AG04450 (cell line): ENCODE data around the gene CCT8. TPM values are rescaled to one million over a fixed set of nuclear protein-coding genes. Genes with fewer than 3 reads are reported as not detected.

Source experiments
- CTCF ChIA-PET: fragments of 300-600, 350-600 bp; formaldehyde crosslinking; extraction: SDS; loops from one replicate; lab custom pipeline; 2022; ENCODE audit warnings: antibody characterized with exemption, inconsistent platforms; lab: Charles Lee
- POLR2A ChIA-PET: fragments of 350-600 bp; formaldehyde crosslinking; extraction: SDS; loops from one replicate; lab custom pipeline; 2021; ENCODE audit warnings: antibody characterized with exemption, inconsistent platforms; lab: Yijun Ruan, JAX
- DNase-seq: peaks from one replicate; pipeline ENCODE4 v3.0.0-alpha.2; 2011; ENCODE audit warnings: low read depth, low spot score
- H3K27ac ChIP-seq: one replicate; pipeline ENCODE4 v1.5.1; 2012; ENCODE audit warnings: low read depth, low read length, control low read depth
- H3K27me3 ChIP-seq: one replicate; pipeline ENCODE4 v1.6.0; 2012; ENCODE audit warnings: low read length; ENCODE audit not compliant: control insufficient read depth, insufficient read depth
- H3K4me3 ChIP-seq: 2 replicates; pipeline ENCODE4 v1.5.1; 2011; ENCODE audit warnings: mild to moderate bottlenecking, low read depth, low read length, control low read depth
- H3K9me3 ChIP-seq: 2 replicates; pipeline ENCODE4 v1.5.1; 2012; ENCODE audit warnings: low read length; ENCODE audit not compliant: control insufficient read depth, insufficient read depth
- CTCF ChIP-seq: IDR thresholded peaks from 2 replicates; pipeline ENCODE4 v1.5.1; 2011; ENCODE audit warnings: low read depth, low read length, control low read depth, inconsistent platforms
- polyA plus RNA-seq: library from polyadenylated mRNA; depleted of rRNA; stranded (reverse); fragments of >200 nt; gene quantifications from 2 replicates; pipeline ENCODE4 v1.2.3, GENCODE V29; 2011

CCT8 gene
- polyA plus RNA-seq, 1 experiment, result 265 TPM

GRCh38 chr21:29034678-29035077, 38.8 kb downstream of the CCT8 start:
- H3K27me3 ChIP-seq, result no peaks in the 10 kb centered on the region
- TF ChIP-seq CTCF, result no peak
- no peak overlapping the region for H3K27ac ChIP-seq
- ChIA-PET CTCF (no interaction called here), POLR2A (no interaction called here)
- no peaks in the 10 kb centered on the region for H3K9me3 ChIP-seq
- DNase-seq, result no peak
- no peak overlapping the region for H3K4me3 ChIP-seq

GRCh38 chr21:29033871-29034270, 39.6 kb downstream of the CCT8 start:
- Histone ChIP-seq H3K27ac (no peak overlapping the region), H3K4me3 (no peak overlapping the region), H3K27me3 (no peaks in the 10 kb centered on the region), H3K9me3 (no peaks in the 10 kb centered on the region)
- DNase-seq, result no peak
- no peak for TF ChIP-seq CTCF
- ChIA-PET POLR2A (no interaction called here), CTCF (no interaction called here)

GRCh38 chr21:29033301-29033700, 40.1 kb downstream of the CCT8 start:
- TF ChIP-seq CTCF, result no peak
- no peaks in the 10 kb centered on the region for H3K27me3 ChIP-seq
- no peak overlapping the region for H3K4me3 ChIP-seq
- no peak overlapping the region for H3K27ac ChIP-seq
- no peaks in the 10 kb centered on the region for H3K9me3 ChIP-seq
- CTCF ChIA-PET, result no interaction called here
- no peak for DNase-seq
- POLR2A ChIA-PET, result no interaction called here

- DNase-seq, result no peak
- POLR2A ChIA-PET, result no interaction called here
- TF ChIP-seq CTCF, result no peak
- H3K9me3 ChIP-seq, result no peaks in the 10 kb centered on the region
- H3K27me3 ChIP-seq, result no peaks in the 10 kb centered on the region
- CTCF ChIA-PET, result no interaction called here
- H3K4me3 ChIP-seq, result no peak overlapping the region
- H3K27ac ChIP-seq, result no peak overlapping the region
Measured at GRCh38 chr21:29030909-29031308, 42.5 kb downstream of the CCT8 start.

GRCh38 chr21:29029524-29029923, 43.9 kb downstream of the CCT8 start:
- no peak for TF ChIP-seq CTCF
- ChIA-PET POLR2A (no interaction called here), CTCF (no interaction called here)
- Histone ChIP-seq H3K9me3 (no peaks in the 10 kb centered on the region), H3K27me3 (no peaks in the 10 kb centered on the region), H3K27ac (no peak overlapping the region), H3K4me3 (no peak overlapping the region)
- no peak for DNase-seq
